Superior temporal gyrus (tissue), 1 donor: ENCODE results near the gene SV2B.
"Not testable (repeated sequence)": the region's sequence is repeated elsewhere in the genome, so short reads cannot be mapped to it uniquely, and the experiment has no call there.

Experiments
- DNase-seq: peaks from one replicate; pipeline ENCODE4 v3.0.0-alpha.2; 2016; ENCODE audit errors: extremely low spot score

The SV2B gene

GRCh38 chr15:91099995-91100813 is at the start of gene SV2B:
Gene SV2B (plus strand): TSS chr15:91100257. CDS start chr15:91226264, 126,007 bp downstream.
- peak; percentile 17 for DNase-seq

- DNase-seq = no peak
These were observed 48.8 kb upstream of the SV2B start for GRCh38 chr15:91051248-91051647.

- no peak for DNase-seq
These were observed 45.2 kb upstream of the SV2B start for GRCh38 chr15:91054816-91055215.

- DNase-seq = peak; percentile 97
These were observed 44.3 kb upstream of the SV2B start for GRCh38 chr15:91055548-91056331.

- no peak for DNase-seq
These were observed 38.8 kb upstream of the SV2B start for GRCh38 chr15:91061230-91061629.

- no peak for DNase-seq
These were observed 38.1 kb upstream of the SV2B start for GRCh38 chr15:91061997-91062396.

- DNase-seq = no peak
These were observed 34.6 kb upstream of the SV2B start for GRCh38 chr15:91065505-91065904.

GRCh38 chr15:91067036-91067435 is 33.0 kb upstream of the SV2B start:
- no peak for DNase-seq

- DNase-seq = no peak
These were observed 31.6 kb upstream of the SV2B start for GRCh38 chr15:91068436-91068835.

GRCh38 chr15:91068966-91069365 is 31.1 kb upstream of the SV2B start:
- DNase-seq = no peak

GRCh38 chr15:91070872-91071271 is 29.2 kb upstream of the SV2B start:
- DNase-seq = no peak

- DNase-seq = no peak
These were observed 27.9 kb upstream of the SV2B start for GRCh38 chr15:91072161-91072560.

- no peak for DNase-seq
These were observed 27.0 kb upstream of the SV2B start for GRCh38 chr15:91073077-91073476.

GRCh38 chr15:91073768-91074167 is 26.3 kb upstream of the SV2B start:
- no peak for DNase-seq

- no peak for DNase-seq
These were observed 24.3 kb upstream of the SV2B start for GRCh38 chr15:91075739-91076138.

GRCh38 chr15:91077029-91077428 is 23.0 kb upstream of the SV2B start:
- no peak for DNase-seq

GRCh38 chr15:91093866-91094265 is 6.2 kb upstream of the SV2B start:
- not testable (repeated sequence) for DNase-seq

- DNase-seq = no peak
These were observed 1.6 kb upstream of the SV2B start for GRCh38 chr15:91098451-91098850.

- peak; percentile 80 for DNase-seq
These were observed 452 bp upstream of the SV2B start for GRCh38 chr15:91099616-91099994.

GRCh38 chr15:91100814-91101607 is 954 bp downstream of the SV2B start:
- peak; percentile 55 for DNase-seq

GRCh38 chr15:91101608-91101920 is 1.5 kb downstream of the SV2B start:
- peak; percentile 30 for DNase-seq
